ENCODE measurements around the gene FRAT2. TPM values are rescaled to one million over a fixed set of nuclear protein-coding genes. Genes with fewer than 3 reads are reported as not detected.

The FRAT2 gene, protein sequence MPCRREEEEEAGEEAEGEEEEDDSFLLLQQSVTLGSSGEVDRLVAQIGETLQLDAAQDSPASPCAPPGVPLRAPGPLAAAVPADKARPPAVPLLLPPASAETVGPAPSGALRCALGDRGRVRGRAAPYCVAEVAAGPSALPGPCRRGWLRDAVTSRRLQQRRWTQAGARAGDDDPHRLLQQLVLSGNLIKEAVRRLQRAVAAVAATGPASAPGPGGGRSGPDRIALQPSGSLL
- total RNA-seq: 10.2 and 10.8 TPM in 2 replicates

DNA sequence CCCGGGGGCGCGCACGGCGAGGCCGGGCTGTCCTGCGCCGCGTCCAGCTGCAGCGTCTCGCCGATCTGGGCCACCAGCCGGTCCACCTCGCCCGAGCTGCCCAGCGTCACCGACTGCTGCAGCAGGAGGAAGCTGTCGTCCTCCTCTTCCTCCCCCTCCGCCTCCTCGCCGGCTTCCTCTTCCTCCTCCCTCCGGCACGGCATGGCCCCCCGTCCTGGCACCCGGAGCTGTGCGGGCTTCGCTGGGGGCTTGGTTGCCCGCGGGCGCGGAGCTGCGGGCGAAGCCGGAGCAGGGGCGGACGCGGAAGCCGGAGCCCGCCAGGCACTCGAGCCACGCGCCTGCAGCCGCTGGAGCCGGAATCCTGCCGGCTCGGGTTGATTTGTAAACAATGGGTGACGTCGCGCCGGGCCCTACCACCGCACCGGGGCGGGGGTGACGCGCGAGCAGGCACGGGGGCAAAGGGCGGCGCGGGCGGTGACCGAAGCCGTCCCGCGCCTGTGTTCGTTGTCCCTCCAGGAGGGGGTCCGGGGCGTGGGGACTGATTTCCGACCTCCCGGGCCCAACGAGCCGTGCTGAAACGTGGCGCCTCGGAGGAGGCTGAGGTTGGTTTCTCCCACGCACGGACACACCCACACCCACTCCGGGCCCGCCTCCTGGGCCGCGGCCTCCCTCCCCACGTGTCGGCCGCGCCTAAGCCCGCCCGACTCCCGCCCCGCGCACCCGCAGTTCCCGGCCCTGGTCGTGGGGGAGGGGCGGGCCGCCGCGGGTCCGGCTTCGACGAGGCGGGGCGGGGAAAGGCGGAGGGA, at the start of gene FRAT2:
Gene FRAT2 (minus strand): TSS at position 360 of the 806 bp plus-strand sequence. CDS start 157 bp downstream, at position 203.

GRCh38 chr10:97318772-97319651, 15.5 kb downstream of the FRAT2 start, which contains the start of gene FRAT1:
Gene FRAT1, plus strand, starts transcription at chr10:97319271. Its CDS starts 183 bp downstream, at chr10:97319454.

GRCh38 chr10:97292097-97292861, 42.2 kb downstream of the FRAT2 start, which contains the start of gene ARHGAP19:
Gene ARHGAP19, minus strand, starts transcription at chr10:97292637. Its CDS starts 10 bp downstream, at chr10:97292627.

Small RNAs within 50 kb of the gene (small RNA-seq; reads per million reads assigned to genes)
- gene RF00017: not detected

Other genes with a start within 250 kb of the FRAT2 start
- not detected in 2 replicates for gene SLIT1, start 148.8 kb downstream of the FRAT2 start, total RNA-seq
- gene ARHGAP19, start 42.1 kb downstream of the FRAT2 start, total RNA-seq: 3.3 and 3.5 TPM in 2 replicates
- 2.1 and 3.5 TPM in 2 replicates for gene FRAT1, start 15.5 kb downstream of the FRAT2 start, total RNA-seq
- gene RRP12, start 66.6 kb upstream of the FRAT2 start, total RNA-seq: 17.7 and 21.6 TPM in 2 replicates
- 203 and 733 TPM in 2 replicates for gene PGAM1, start 91.5 kb upstream of the FRAT2 start, total RNA-seq
- 34.2 and 37.0 TPM in 2 replicates for gene EXOSC1, start 111.3 kb upstream of the FRAT2 start, total RNA-seq
- gene ZDHHC16, start 111.4 kb upstream of the FRAT2 start, total RNA-seq: 53.8 and 109 TPM in 2 replicates
- gene MMS19, start 163.7 kb upstream of the FRAT2 start, total RNA-seq: 95.8 and 152 TPM in 2 replicates
- 33.1 and 33.8 TPM in 2 replicates for gene UBTD1, start 164.2 kb upstream of the FRAT2 start, total RNA-seq
- 0.79 and 5.4 TPM in 2 replicates for gene ANKRD2, start 238.1 kb upstream of the FRAT2 start, total RNA-seq
- 0.98 and 1.2 TPM in 2 replicates for gene HOGA1, start 249.7 kb upstream of the FRAT2 start, total RNA-seq